Measurements from ENCODE around the gene SVEP1.
"Not testable (repeated sequence)": the region's sequence is repeated elsewhere in the genome, so short reads cannot be mapped to it uniquely, and the experiment has no call there.

GRCh38 chr9:110534162-110534561 lies 45.4 kb downstream of the SVEP1 start:
- TF ChIP-seq CTCF (IDR thresholded peaks at IDR 0.05; ENCODE audit: insufficient read depth, low read length, poor library complexity, severe bottlenecking); EZH2phosphoT487 (conservative IDR thresholded peaks at IDR 0.05; ENCODE audit: low read length): not testable (repeated sequence)
